MCF 10A (cell line): ENCODE measurements around the gene GUK1. TPM values are rescaled to one million over a fixed set of nuclear protein-coding genes. Genes with fewer than 3 reads are reported as not detected.

Source experiments
- BruUV-seq: library from RNA; stranded (reverse); fragments of 400-500 nt; replicated peaks from 2 replicates; lab custom pipeline; 2021; lab: Mats Ljungman, UMichigan
- CTCF ChIA-PET: fragments of 300-600 bp; sonication (Branson Sonifier 250); formaldehyde crosslinking; extraction: SDS; loops from one replicate; lab custom pipeline; 2021; ENCODE audit warnings: antibody characterized with exemption, inconsistent platforms; lab: Yijun Ruan, JAX
- POLR2A ChIA-PET: fragments of 300-600, 350-650 bp; sonication (Branson Sonifier 250); formaldehyde crosslinking; extraction: SDS; loops from one replicate; lab custom pipeline; 2020; ENCODE audit warnings: antibody characterized with exemption, inconsistent platforms; lab: Yijun Ruan, JAX
- DNase-seq: peaks from one replicate; pipeline ENCODE4 v3.0.0-alpha.2; 2018; ENCODE audit not compliant: unreplicated experiment
- H3K27ac Mint-ChIP-seq: one replicate; pipeline ENCODE4 v1.8.0; 2022; ENCODE audit warnings: mild to moderate bottlenecking, low read depth, mixed read lengths; ENCODE audit not compliant: unreplicated experiment
- H3K27me3 Mint-ChIP-seq: one replicate; pipeline ENCODE4 v1.8.0; 2022; ENCODE audit warnings: mixed read lengths; ENCODE audit not compliant: insufficient read depth, unreplicated experiment
- H3K36me3 Mint-ChIP-seq: one replicate; pipeline ENCODE4 v1.8.0; 2022; ENCODE audit warnings: mild to moderate bottlenecking, moderate library complexity, mixed read lengths; ENCODE audit not compliant: insufficient read depth, unreplicated experiment
- H3K4me1 Mint-ChIP-seq: one replicate; pipeline ENCODE4 v1.8.0; 2022; ENCODE audit warnings: mixed read lengths; ENCODE audit not compliant: insufficient read depth, unreplicated experiment
- H3K4me3 Mint-ChIP-seq: one replicate; pipeline ENCODE4 v1.8.0; 2022; ENCODE audit warnings: mild to moderate bottlenecking, moderate library complexity, mixed read lengths; ENCODE audit not compliant: unreplicated experiment
- H3K9me3 Mint-ChIP-seq: one replicate; pipeline ENCODE4 v1.8.0; 2022; ENCODE audit warnings: mixed read lengths; ENCODE audit not compliant: unreplicated experiment
- CTCF ChIP-seq: fragments of 200-600 bp; IDR thresholded peaks from one replicate; pipeline ENCODE4 v1.8.0; 2022; ENCODE audit warnings: antibody characterized with exemption, mild to moderate bottlenecking; ENCODE audit not compliant: unreplicated experiment
- intact Hi-C: fragments of 100-400 bp; cut with micrococcal nuclease; formaldehyde crosslinking; loops from 2 replicates; pipeline ENCODE4 v1.14.1; 2022
- total RNA-seq: library from RNA; stranded (reverse); gene quantifications from 2 replicates; pipeline ENCODE4 v1.2.3, GENCODE V29; 2022

The GUK1 gene
- total RNA-seq, 1 experiment from 2014 or later: 495 TPM

GRCh38 chr1:228168563-228169270, 28.6 kb downstream of the GUK1 start:
- Mint-ChIP-seq H3K27me3 (no peaks in the 10 kb centered on the region), H3K4me3 (no peak overlapping the region), H3K4me1 (peaks cover 18% of the 10 kb centered on the region), H3K36me3 (peaks cover 6% of the 10 kb centered on the region), H3K27ac (no peak overlapping the region), H3K9me3 (no peaks in the 10 kb centered on the region)
- TF ChIP-seq CTCF: no peak
- BruUV-seq: no TSS peak
- DNase-seq: no peak
- CTCF ChIA-PET: interaction anchor here (0.6 to 6.9 kb wide), 11 partner anchors 8 to 1149 kb away, joined by 3 to 63 read pairs (median 3); partner anchors contain the start of genes GJC2 and GUK1
- intact Hi-C loops: no loop called here
- POLR2A ChIA-PET: interaction anchor here (0.5 to 10.8 kb wide), 10 partner anchors 28 to 934 kb away, joined by 3 to 318 read pairs (median 36); partner anchors contain the start of genes ARF1, GUK1, MRPL55 and TRIM11

GRCh38 chr1:228169345-228169744, 29.3 kb downstream of the GUK1 start:
- no peak for TF ChIP-seq CTCF
- H3K27ac Mint-ChIP-seq: peak overlapping the region; percentile 74
- POLR2A ChIA-PET: interaction anchor here (1.0 to 10.8 kb wide), 4 partner anchors 28 to 287 kb away, joined by 3 to 318 read pairs (median 54); partner anchors contain the start of genes ARF1 and GUK1
- H3K27me3 Mint-ChIP-seq: no peaks in the 10 kb centered on the region
- no peak overlapping the region for H3K4me3 Mint-ChIP-seq
- H3K36me3 Mint-ChIP-seq: peaks cover 6% of the 10 kb centered on the region
- BruUV-seq: no TSS peak
- intact Hi-C loops: no loop called here
- H3K9me3 Mint-ChIP-seq: no peaks in the 10 kb centered on the region
- peaks cover 12% of the 10 kb centered on the region for H3K4me1 Mint-ChIP-seq
- CTCF ChIA-PET: interaction anchor here (0.7 to 1.5 kb wide), 3 partner anchors 38 to 406 kb away, joined by 3 to 10 read pairs (median 3); no protein-coding TSS in a partner anchor
- DNase-seq: no peak

GRCh38 chr1:228170666-228171065, 30.6 kb downstream of the GUK1 start:
- Mint-ChIP-seq H3K36me3 (peaks cover 10% of the 10 kb centered on the region), H3K4me3 (no peak overlapping the region), H3K9me3 (no peaks in the 10 kb centered on the region), H3K27me3 (no peaks in the 10 kb centered on the region), H3K27ac (peak overlapping the region; percentile 74), H3K4me1 (peaks cover 6% of the 10 kb centered on the region)
- intact Hi-C loops: no loop called here
- DNase-seq: no peak
- no TSS peak for BruUV-seq
- no peak for TF ChIP-seq CTCF
- ChIA-PET POLR2A (interaction anchor here (0.7 kb wide), 1 partner anchor 34 kb away, joined by 3 read pairs; no protein-coding TSS in a partner anchor), CTCF (interaction anchor here (0.6 to 1.5 kb wide), 4 partner anchors 40 to 320 kb away, joined by 3 to 10 read pairs (median 4); no protein-coding TSS in a partner anchor)

DNA sequence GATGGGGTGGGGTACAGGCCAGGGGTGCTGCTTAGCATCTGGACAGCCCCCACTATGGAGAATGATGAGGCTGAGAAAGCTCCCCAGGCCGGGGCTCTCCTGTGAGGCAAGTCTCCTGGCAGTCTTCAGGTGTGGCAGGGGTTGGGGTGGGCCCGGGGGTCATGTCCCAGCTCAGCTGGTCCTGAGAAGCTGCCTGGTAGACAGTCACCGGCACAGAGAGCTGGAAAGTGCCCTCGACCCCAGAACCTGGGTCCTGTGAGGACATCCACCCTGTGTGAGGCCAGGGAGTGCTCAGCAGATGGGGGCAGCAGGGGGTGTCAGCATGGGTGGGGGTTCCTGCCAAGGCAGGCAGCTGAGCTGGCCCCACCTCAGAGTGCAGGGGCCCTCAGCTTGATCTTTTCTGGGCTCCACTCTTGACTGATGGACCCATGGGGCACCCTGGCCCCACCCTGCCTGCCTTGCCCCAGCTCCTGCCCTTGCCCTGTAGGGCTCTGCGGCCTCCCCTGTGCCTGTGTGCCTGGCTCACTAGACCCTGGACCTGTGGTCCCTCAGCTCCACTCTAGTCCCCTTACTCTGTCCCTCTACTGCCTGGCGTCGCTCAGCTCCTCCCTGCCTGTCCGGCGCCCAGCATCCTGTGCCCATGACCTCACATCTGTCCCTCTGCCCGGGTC, 31.3 kb downstream of the GUK1 start:
- ChIA-PET POLR2A (interaction anchor here (1.0 kb wide), 1 partner anchor 10 kb away, joined by 3 read pairs; no protein-coding TSS in a partner anchor), CTCF (interaction anchor here (0.6 to 1.0 kb wide), 5 partner anchors 9 to 544 kb away, joined by 3 to 4 read pairs (median 3); no protein-coding TSS in a partner anchor)
- Mint-ChIP-seq H3K4me1 (peaks cover 6% of the 10 kb centered on the region), H3K4me3 (no peak overlapping the region), H3K9me3 (no peaks in the 10 kb centered on the region), H3K27ac (no peak overlapping the region), H3K36me3 (peaks cover 9% of the 10 kb centered on the region), H3K27me3 (no peaks in the 10 kb centered on the region)
- no peak for TF ChIP-seq CTCF
- intact Hi-C loops: no loop called here
- DNase-seq: no peak
- no TSS peak for BruUV-seq
